ENCODE data around the gene SLC22A3. TPM values are rescaled to one million over a fixed set of nuclear protein-coding genes. Genes with fewer than 3 reads are reported as not detected.

Gene SLC22A3
- total and polyA plus RNA-seq, 2 donors (not counting 1 experiment from before 2014, with no cell fraction given), result not detected

DNA sequence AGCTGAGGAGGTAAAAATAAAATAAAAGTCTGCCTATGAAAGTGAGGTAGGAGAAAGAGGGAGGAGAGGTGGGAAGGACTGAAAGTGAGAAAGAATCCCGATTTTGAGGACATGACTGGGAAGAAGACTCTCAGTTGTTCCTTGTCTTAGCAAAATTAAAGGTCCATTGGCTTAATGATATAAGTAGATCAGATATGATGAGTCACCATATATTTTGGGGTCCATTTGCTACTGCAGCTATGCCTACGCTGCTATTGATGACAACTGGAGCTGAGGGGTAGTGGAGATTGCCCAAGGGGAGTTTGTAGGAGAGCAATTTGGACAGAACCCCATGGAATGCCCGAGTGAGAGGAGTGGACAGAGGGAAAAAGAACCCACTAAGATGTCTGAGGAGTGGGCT lies 15.1 kb upstream of the SLC22A3 start:
- Histone ChIP-seq H3K79me2 (ENCODE audit: control insufficient read depth, insufficient read depth, low read length) (no peaks in the 10 kb centered on the region), H2AFZ (ENCODE audit: insufficient read depth, low read depth, low read length, poor library complexity, severe bottlenecking) (no peak overlapping the region), H3K4me1 (ENCODE audit: control insufficient read depth in 2 of 2, insufficient read depth in 2 of 2, low read length in 2 of 2) (no peaks in the 10 kb centered on the region), H3K9ac (ENCODE audit: low read length) (no peak overlapping the region), H3K4me2 (replicated peaks; ENCODE audit: low read depth, low read length, poor library complexity, severe bottlenecking) (no peak overlapping the region), H4K20me1 (ENCODE audit: control insufficient read depth, insufficient read depth, low read length, poor library complexity, severe bottlenecking) (no peaks in the 10 kb centered on the region), H3K36me3 (replicated peaks in 1 of 2; ENCODE audit: control extremely low read depth in 1 of 2, control insufficient read depth in 1 of 2, extremely low read depth in 1 of 2, insufficient read depth in 2 of 2, low read length in 1 of 2) (no peaks in the 10 kb centered on the region), H3K9me3 (ENCODE audit: control extremely low read depth in 1 of 3, control insufficient read depth in 2 of 3, insufficient read depth in 1 of 3, low read length in 2 of 3) (no peaks in the 10 kb centered on the region), H3K27me3 (replicated peaks in 1 of 4; ENCODE audit: control extremely low read depth in 1 of 4, control insufficient read depth in 3 of 4, insufficient read depth in 4 of 4, low read length in 3 of 4) (no peaks in the 10 kb centered on the region), H3K27ac (ENCODE audit: low read length in 2 of 2) (no peak overlapping the region), H3K4me3 (ENCODE audit: control extremely low read depth in 1 of 5, extremely low read depth in 1 of 5, insufficient read depth in 1 of 5, low read depth in 2 of 5, low read length in 4 of 5) (no peak overlapping the region)
- 77% methylated on average over 3 of the region's 3 CpGs for WGBS (ENCODE audit: insufficient coverage)
- Mint-ChIP-seq H3K27ac (no peak overlapping the region), H3K4me1 (no peaks in the 10 kb centered on the region), H3K9me3 (ENCODE audit: insufficient read depth) (no peaks in the 10 kb centered on the region), H3K27me3 (peaks cover 26% of the 10 kb centered on the region), H3K4me3 (no peak overlapping the region)
- TF ChIP-seq, protein P1, sequence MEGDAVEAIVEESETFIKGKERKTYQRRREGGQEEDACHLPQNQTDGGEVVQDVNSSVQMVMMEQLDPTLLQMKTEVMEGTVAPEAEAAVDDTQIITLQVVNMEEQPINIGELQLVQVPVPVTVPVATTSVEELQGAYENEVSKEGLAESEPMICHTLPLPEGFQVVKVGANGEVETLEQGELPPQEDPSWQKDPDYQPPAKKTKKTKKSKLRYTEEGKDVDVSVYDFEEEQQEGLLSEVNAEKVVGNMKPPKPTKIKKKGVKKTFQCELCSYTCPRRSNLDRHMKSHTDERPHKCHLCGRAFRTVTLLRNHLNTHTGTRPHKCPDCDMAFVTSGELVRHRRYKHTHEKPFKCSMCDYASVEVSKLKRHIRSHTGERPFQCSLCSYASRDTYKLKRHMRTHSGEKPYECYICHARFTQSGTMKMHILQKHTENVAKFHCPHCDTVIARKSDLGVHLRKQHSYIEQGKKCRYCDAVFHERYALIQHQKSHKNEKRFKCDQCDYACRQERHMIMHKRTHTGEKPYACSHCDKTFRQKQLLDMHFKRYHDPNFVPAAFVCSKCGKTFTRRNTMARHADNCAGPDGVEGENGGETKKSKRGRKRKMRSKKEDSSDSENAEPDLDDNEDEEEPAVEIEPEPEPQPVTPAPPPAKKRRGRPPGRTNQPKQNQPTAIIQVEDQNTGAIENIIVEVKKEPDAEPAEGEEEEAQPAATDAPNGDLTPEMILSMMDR (IDR thresholded peaks at IDR 0.05), result no peak
- TF ChIP-seq EZH2 (IDR thresholded peaks at IDR 0.05; ENCODE audit: borderline replicate concordance, insufficient read depth, low read depth, low read length, poor library complexity, severe bottlenecking), result no peak
- ChIA-PET POLR2A (no interaction called here), CTCF (no interaction called here)
- no peak for ATAC-seq (ENCODE audit: low read depth)
- intact Hi-C loops (cut with micrococcal nuclease), result no loop called here
- DNase-seq, result no peak

DNA sequence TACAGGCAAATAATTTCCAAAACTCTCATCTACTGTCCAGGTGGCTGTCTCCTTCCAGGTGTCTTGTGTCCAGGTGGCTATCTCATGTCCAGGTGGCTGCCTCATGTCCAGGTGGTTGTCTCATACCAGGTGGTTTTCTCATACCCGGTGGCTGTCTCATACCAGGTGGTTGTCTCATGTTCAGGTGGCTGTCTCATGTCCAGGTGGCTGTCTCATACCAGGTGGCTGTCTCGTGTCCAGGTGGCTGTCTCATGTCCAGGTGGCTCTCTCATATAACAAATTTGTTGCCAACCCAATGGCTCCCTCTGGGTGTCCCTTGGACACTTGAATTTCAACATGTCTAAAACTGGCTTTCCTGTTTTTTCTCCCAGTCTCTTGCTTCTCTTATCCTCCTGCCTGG lies 14.3 kb upstream of the SLC22A3 start:
- ATAC-seq (ENCODE audit: low read depth), result no peak

More for the DNA sequence above, 14.3 kb upstream of the SLC22A3 start:
- 74% methylated on average over 2 of the region's 2 CpGs for WGBS (ENCODE audit: insufficient coverage)
- H3K4me1 ChIP-seq (ENCODE audit: control insufficient read depth in 2 of 2, insufficient read depth in 2 of 2, low read length in 2 of 2), result no peaks in the 10 kb centered on the region
- H3K36me3 ChIP-seq (replicated peaks in 1 of 2; ENCODE audit: control extremely low read depth in 1 of 2, control insufficient read depth in 1 of 2, extremely low read depth in 1 of 2, insufficient read depth in 2 of 2, low read length in 1 of 2), result no peaks in the 10 kb centered on the region
- H3K27ac Mint-ChIP-seq, result no peak overlapping the region
- no peak overlapping the region for H3K4me3 Mint-ChIP-seq
- H3K79me2 ChIP-seq (ENCODE audit: control insufficient read depth, insufficient read depth, low read length), result no peaks in the 10 kb centered on the region
- H3K4me2 ChIP-seq (replicated peaks; ENCODE audit: low read depth, low read length, poor library complexity, severe bottlenecking), result no peak overlapping the region
- H3K9me3 Mint-ChIP-seq (ENCODE audit: insufficient read depth), result no peaks in the 10 kb centered on the region
- no peak for DNase-seq
- H3K27ac ChIP-seq (ENCODE audit: low read length in 2 of 2), result no peak overlapping the region
- no peaks in the 10 kb centered on the region for H4K20me1 ChIP-seq (ENCODE audit: control insufficient read depth, insufficient read depth, low read length, poor library complexity, severe bottlenecking)
- no peaks in the 10 kb centered on the region for H3K9me3 ChIP-seq (ENCODE audit: control extremely low read depth in 1 of 3, control insufficient read depth in 2 of 3, insufficient read depth in 1 of 3, low read length in 2 of 3)
- intact Hi-C loops (cut with micrococcal nuclease), result no loop called here
- peaks cover 24% of the 10 kb centered on the region for H3K27me3 Mint-ChIP-seq
- CTCF ChIA-PET, result no interaction called here
- POLR2A ChIA-PET, result no interaction called here
- H3K9ac ChIP-seq (ENCODE audit: low read length), result no peak overlapping the region
- no peaks in the 10 kb centered on the region for H3K27me3 ChIP-seq (replicated peaks in 1 of 4; ENCODE audit: control extremely low read depth in 1 of 4, control insufficient read depth in 3 of 4, insufficient read depth in 4 of 4, low read length in 3 of 4)
- no peak for TF ChIP-seq EZH2 (IDR thresholded peaks at IDR 0.05; ENCODE audit: borderline replicate concordance, insufficient read depth, low read depth, low read length, poor library complexity, severe bottlenecking)
- TF ChIP-seq, protein P1 (IDR thresholded peaks at IDR 0.05), result no peak
- H3K4me1 Mint-ChIP-seq, result no peaks in the 10 kb centered on the region
- H3K4me3 ChIP-seq (ENCODE audit: control extremely low read depth in 1 of 5, extremely low read depth in 1 of 5, insufficient read depth in 1 of 5, low read depth in 2 of 5, low read length in 4 of 5), result no peak overlapping the region
- no peak overlapping the region for H2AFZ ChIP-seq (ENCODE audit: insufficient read depth, low read depth, low read length, poor library complexity, severe bottlenecking)
